Lower leg skin (tissue), 3 donors: ENCODE results near the gene C1orf232.

Source experiments
- POLR2A ChIP-seq, 2 donors: fragments of 450-650 bp; IDR thresholded peaks; one replicate each; pipeline ENCODE4 v1.6.1; 2016 to 2017; ENCODE audit warnings: antibody characterized with exemption in 2 of 2, mild to moderate bottlenecking in 1 of 2, moderate library complexity in 1 of 2
- TF ChIP-seq, protein P1 (sequence below), 3 donors: fragments of 450-650 bp; IDR thresholded peaks; one replicate each; pipeline ENCODE4 v1.5.1; 2016; ENCODE audit warnings: antibody characterized with exemption in 3 of 3, mild to moderate bottlenecking in 3 of 3, moderate library complexity in 2 of 3

- TF ChIP-seq, protein P1, sequence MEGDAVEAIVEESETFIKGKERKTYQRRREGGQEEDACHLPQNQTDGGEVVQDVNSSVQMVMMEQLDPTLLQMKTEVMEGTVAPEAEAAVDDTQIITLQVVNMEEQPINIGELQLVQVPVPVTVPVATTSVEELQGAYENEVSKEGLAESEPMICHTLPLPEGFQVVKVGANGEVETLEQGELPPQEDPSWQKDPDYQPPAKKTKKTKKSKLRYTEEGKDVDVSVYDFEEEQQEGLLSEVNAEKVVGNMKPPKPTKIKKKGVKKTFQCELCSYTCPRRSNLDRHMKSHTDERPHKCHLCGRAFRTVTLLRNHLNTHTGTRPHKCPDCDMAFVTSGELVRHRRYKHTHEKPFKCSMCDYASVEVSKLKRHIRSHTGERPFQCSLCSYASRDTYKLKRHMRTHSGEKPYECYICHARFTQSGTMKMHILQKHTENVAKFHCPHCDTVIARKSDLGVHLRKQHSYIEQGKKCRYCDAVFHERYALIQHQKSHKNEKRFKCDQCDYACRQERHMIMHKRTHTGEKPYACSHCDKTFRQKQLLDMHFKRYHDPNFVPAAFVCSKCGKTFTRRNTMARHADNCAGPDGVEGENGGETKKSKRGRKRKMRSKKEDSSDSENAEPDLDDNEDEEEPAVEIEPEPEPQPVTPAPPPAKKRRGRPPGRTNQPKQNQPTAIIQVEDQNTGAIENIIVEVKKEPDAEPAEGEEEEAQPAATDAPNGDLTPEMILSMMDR (IDR thresholded peaks at IDR 0.05) = no peak
- TF ChIP-seq POLR2A (IDR thresholded peaks at IDR 0.05) = no peak
Observed at GRCh38 chr1:26212726-26213125, 44.0 kb upstream of the C1orf232 start.
